Measurements from ENCODE around the gene H2AZ2.
"Not testable (repeated sequence)": the region's sequence is repeated elsewhere in the genome, so short reads cannot be mapped to it uniquely, and the experiment has no call there.

Gene H2AZ2

GRCh38 chr7:44847920-44848634, at the start of gene H2AZ2:
H2AZ2 (minus strand) TSS chr7:44848087; CDS start chr7:44847971, 116 bp downstream.
- DNase-seq (ENCODE audit: low read depth): peak; percentile 100

GRCh38 chr7:44897309-44897708, 49.4 kb upstream of the H2AZ2 start:
- no peak for DNase-seq (ENCODE audit: low read depth)

GRCh38 chr7:44894888-44895580, 47.1 kb upstream of the H2AZ2 start:
- no peak for DNase-seq (ENCODE audit: low read depth)

GRCh38 chr7:44893710-44894234, 45.9 kb upstream of the H2AZ2 start:
- no peak for DNase-seq (ENCODE audit: low read depth)

GRCh38 chr7:44891791-44892190, 43.9 kb upstream of the H2AZ2 start:
- no peak for DNase-seq (ENCODE audit: low read depth)

GRCh38 chr7:44891372-44891771, 43.5 kb upstream of the H2AZ2 start:
- DNase-seq (ENCODE audit: low read depth): no peak

- DNase-seq (ENCODE audit: low read depth): no peak
Observed at GRCh38 chr7:44889086-44889781, 41.3 kb upstream of the H2AZ2 start.

- DNase-seq (ENCODE audit: low read depth): no peak
Observed at GRCh38 chr7:44887293-44887692, 39.4 kb upstream of the H2AZ2 start.

GRCh38 chr7:44885394-44886317, 37.8 kb upstream of the H2AZ2 start, which contains the start of gene PURB:
PURB (minus strand) TSS chr7:44885530; CDS start chr7:44885348, 182 bp downstream.
- DNase-seq (ENCODE audit: low read depth): peak; percentile 95

- peak; percentile 35 for DNase-seq (ENCODE audit: low read depth)
Observed at GRCh38 chr7:44884621-44885393, 36.9 kb upstream of the H2AZ2 start.

GRCh38 chr7:44883961-44884620, 36.2 kb upstream of the H2AZ2 start:
- no peak for DNase-seq (ENCODE audit: low read depth)

GRCh38 chr7:44882899-44883298, 35.0 kb upstream of the H2AZ2 start:
- DNase-seq (ENCODE audit: low read depth): no peak

- DNase-seq (ENCODE audit: low read depth): no peak
Observed at GRCh38 chr7:44881610-44882009, 33.7 kb upstream of the H2AZ2 start.

- no peak for DNase-seq (ENCODE audit: low read depth)
Observed at GRCh38 chr7:44881066-44881600, 33.2 kb upstream of the H2AZ2 start.

GRCh38 chr7:44880317-44881018, 32.6 kb upstream of the H2AZ2 start:
- no peak for DNase-seq (ENCODE audit: low read depth)

- no peak for DNase-seq (ENCODE audit: low read depth)
Observed at GRCh38 chr7:44876393-44876792, 28.5 kb upstream of the H2AZ2 start.

GRCh38 chr7:44875241-44875640, 27.4 kb upstream of the H2AZ2 start:
- no peak for DNase-seq (ENCODE audit: low read depth)

- DNase-seq (ENCODE audit: low read depth): no peak
Observed at GRCh38 chr7:44872787-44873186, 24.9 kb upstream of the H2AZ2 start.

- not testable (repeated sequence) for DNase-seq (ENCODE audit: low read depth)
Observed at GRCh38 chr7:44871918-44872317, 24.0 kb upstream of the H2AZ2 start.
